Measurements from ENCODE around the gene ANXA5.

The ANXA5 gene

DNA sequence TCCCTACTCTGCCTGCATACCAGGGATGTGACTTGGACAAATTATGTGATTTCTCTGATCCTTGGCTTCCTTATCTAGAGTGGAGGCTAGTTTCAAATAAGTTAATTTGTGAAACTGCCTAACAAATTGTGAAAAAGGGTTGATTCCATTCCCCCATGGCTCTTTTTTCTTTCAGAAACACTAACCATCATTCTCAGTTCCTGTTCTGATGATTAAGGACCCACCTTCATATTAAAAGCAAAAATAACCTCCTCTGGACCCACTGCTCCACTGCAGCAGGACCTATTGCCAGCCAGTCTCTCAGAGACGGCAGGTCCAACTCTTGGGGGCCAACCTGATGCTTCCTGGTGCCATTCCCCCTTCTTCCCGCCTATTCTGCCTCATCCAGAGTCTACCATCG lies 4.5 kb upstream of the ANXA5 start:
- TF ChIP-seq ZNF274 (IDR thresholded peaks at IDR 0.05; ENCODE audit: low read depth, low read length), result no peak
- H3K4me3 ChIP-seq (ENCODE audit: low read length), result no peak overlapping the region

DNA sequence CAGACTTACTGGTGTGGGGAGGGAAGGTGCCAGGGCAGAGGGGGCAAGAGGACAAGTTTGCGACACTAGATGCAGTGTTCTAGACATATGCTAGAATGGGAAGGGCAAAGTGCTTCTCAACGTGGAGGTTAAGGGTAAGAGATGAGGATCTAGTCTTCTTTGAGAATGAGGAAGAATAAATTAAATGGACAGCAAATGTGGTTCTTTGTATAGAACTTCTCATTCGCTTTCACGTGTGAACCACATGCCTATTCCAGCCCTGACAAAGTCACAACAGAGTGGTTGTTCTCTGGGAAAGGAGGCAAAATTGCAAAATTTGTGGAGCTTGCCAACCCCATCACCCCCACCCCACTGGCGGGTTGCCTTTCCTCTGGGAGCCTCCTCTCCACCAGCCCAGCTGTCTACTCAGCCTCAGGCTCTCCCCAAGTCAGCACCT lies 1.5 kb upstream of the ANXA5 start:
- no peak for TF ChIP-seq ZNF274 (IDR thresholded peaks at IDR 0.05; ENCODE audit: low read depth, low read length)
- no peak overlapping the region for H3K4me3 ChIP-seq (ENCODE audit: low read length)

GRCh38 chr4:121697564-121697963 lies 784 bp upstream of the ANXA5 start:
- no peak for TF ChIP-seq ZNF274 (IDR thresholded peaks at IDR 0.05; ENCODE audit: low read depth, low read length)
- peak overlapping the region; percentile 83 for H3K4me3 ChIP-seq (ENCODE audit: low read length)

DNA sequence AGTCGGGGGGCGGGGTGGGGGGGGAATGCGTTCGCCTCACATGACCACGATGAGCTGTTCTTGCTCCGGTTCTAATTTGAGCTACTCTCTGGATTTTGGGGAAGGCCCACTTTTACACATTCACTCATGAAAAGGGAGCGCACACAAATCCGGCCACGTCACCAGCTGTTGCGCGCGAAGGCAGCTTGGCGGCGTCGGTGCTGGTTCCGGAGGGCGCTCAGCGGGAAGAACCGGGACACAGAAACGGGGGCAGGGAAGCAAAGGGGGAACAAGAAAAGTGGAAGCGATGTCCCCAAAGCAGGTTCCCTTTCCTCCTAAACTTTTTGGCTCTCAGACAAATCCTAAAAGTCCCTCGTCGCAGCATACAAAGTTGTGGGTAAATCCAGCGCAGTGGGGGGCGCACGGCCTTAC lies 605 bp downstream of the ANXA5 start:
- H3K4me3 ChIP-seq (ENCODE audit: low read length), result peak overlapping the region; percentile 83
- no peak for TF ChIP-seq ZNF274 (IDR thresholded peaks at IDR 0.05; ENCODE audit: low read depth, low read length)

- TF ChIP-seq ZNF274 (IDR thresholded peaks at IDR 0.05; ENCODE audit: low read depth, low read length), result no peak
Measured at GRCh38 chr4:121693886-121694285, 2.9 kb downstream of the ANXA5 start.

DNA sequence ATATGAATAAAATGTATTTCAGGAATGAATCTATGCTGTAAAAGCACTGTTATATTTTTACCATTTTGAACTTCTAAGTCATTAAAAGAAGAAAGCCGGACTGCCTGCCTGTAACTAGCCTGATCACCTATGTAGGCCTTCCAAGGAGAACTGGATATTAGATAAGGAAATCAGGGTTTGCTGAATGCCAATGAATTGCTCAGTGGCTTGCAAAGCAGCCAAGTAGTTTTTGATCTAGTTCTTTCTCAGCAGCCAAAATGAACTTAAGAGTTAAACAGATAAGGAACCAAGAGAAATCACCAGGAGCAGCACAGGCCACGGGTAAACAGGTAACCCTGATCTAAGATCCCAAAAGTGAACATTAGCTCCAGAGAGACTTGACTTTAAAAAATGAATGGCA lies 3.3 kb downstream of the ANXA5 start:
- TF ChIP-seq ZNF274 (IDR thresholded peaks at IDR 0.05; ENCODE audit: low read depth, low read length), result no peak
- H3K4me3 ChIP-seq (ENCODE audit: low read length), result no peak overlapping the region

More at GRCh38 chr4:121693886-121694285, 2.9 kb downstream of the ANXA5 start:
- no peak overlapping the region for H3K4me3 ChIP-seq (ENCODE audit: low read length)

DNA sequence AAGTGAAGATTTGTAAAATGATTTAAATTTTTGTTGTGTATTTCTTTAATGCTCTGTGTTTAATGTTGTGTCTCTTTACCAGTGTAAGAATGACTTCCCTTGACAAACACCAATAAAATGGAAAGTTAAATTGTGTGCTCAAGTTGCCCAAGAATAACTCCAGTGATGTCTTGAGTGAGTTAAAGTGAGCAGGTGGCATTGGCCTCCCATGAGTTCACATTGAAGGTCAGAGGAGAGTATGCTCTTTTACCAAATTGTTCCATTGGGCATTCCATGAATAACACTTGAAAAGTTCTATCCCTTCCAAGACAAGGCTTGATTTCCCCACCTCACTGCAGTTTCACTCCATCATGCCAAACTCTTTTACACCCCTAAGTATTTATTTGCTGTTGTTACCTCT lies 4.5 kb downstream of the ANXA5 start:
- no peak overlapping the region for H3K4me3 ChIP-seq (ENCODE audit: low read length)
- no peak for TF ChIP-seq ZNF274 (IDR thresholded peaks at IDR 0.05; ENCODE audit: low read depth, low read length)

DNA sequence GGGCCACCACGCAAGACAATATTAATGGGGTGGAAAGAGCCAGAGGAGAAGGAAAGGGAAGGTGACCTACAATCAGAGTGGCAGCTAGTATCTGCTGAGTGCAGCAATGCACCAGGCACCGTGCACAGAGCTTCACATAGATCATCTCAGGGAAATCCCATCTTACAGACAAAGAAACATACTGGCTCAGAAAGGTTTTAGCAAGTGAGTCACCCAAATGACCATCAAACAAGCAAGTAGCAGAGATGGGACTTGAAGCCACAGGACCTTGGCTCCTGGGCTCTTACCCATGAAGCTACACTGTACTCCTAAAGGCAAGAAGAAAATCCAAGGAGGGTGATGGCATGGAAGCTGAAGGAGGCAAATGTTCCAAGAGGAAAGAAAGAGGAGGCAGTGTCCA lies 6.8 kb downstream of the ANXA5 start:
- no peak for TF ChIP-seq ZNF274 (IDR thresholded peaks at IDR 0.05; ENCODE audit: low read depth, low read length)
- H3K4me3 ChIP-seq (ENCODE audit: low read length), result no peak overlapping the region

GRCh38 chr4:121688701-121689100 lies 8.1 kb downstream of the ANXA5 start:
- no peak for TF ChIP-seq ZNF274 (IDR thresholded peaks at IDR 0.05; ENCODE audit: low read depth, low read length)
- no peak overlapping the region for H3K4me3 ChIP-seq (ENCODE audit: low read length)

GRCh38 chr4:121688261-121688660 lies 8.5 kb downstream of the ANXA5 start:
- no peak for TF ChIP-seq ZNF274 (IDR thresholded peaks at IDR 0.05; ENCODE audit: low read depth, low read length)
- no peak overlapping the region for H3K4me3 ChIP-seq (ENCODE audit: low read length)

DNA sequence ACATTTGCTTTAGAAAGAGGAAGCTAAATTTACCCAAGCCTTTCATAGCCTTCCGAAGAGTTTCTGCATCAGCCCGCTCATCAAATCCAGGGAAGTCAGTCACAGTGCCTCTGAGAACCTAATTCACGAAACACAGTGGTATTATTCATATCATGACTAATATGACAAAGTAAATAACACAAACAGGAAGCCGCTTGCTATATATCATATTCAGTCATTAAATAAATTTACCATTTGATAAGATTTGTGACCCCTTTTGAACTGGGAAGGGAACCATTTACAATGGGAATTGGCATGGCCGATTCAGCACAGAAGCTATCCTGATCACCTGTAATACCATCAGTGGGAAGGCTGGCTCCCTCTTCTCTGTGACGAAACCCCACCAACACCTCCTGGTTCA lies 10.5 kb downstream of the ANXA5 start:
- no peak for TF ChIP-seq ZNF274 (IDR thresholded peaks at IDR 0.05; ENCODE audit: low read depth, low read length)
- no peak overlapping the region for H3K4me3 ChIP-seq (ENCODE audit: low read length)

DNA sequence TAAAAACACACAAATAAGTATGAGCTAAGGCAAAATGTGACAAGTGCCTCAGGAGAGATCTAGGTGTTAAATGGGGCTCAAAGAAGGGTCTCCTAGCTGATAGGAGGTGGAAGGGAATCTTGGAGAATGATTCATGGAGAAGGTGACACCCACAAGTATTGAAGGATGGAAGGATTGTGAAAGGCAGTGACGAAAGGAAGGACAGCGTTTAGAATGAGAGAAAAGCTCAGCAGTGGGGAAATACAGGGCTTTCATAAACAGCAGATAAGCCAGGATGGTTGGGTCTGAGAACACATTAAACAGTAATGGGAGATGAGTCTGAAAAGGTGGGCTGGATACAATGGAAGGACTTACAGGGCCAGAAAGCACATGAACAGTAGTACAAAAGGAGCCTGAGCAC lies 11.5 kb downstream of the ANXA5 start:
- no peak overlapping the region for H3K4me3 ChIP-seq (ENCODE audit: low read length)
- TF ChIP-seq ZNF274 (IDR thresholded peaks at IDR 0.05; ENCODE audit: low read depth, low read length), result no peak

- no peak overlapping the region for H3K4me3 ChIP-seq (ENCODE audit: low read length)
- no peak for TF ChIP-seq ZNF274 (IDR thresholded peaks at IDR 0.05; ENCODE audit: low read depth, low read length)
Measured at GRCh38 chr4:121684561-121684960, 12.2 kb downstream of the ANXA5 start.

DNA sequence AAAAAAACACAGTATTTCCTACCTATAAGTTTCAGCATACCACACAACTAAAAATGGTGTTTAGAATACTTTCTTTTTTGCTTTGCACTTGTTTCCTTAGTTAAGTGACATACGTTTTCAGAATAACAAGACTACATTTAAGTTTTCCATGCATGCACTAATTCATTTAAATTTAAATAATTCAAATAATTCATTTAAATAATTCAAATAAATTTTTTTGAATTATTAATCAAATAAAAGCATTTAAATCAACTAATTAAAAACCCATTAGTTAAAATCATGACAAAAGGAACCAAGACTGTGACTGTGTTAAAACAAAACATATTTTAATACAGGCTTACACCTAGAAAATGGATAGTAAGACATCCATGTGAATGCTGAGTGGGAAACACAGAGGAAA lies 12.8 kb downstream of the ANXA5 start:
- TF ChIP-seq ZNF274 (IDR thresholded peaks at IDR 0.05; ENCODE audit: low read depth, low read length), result no peak

DNA sequence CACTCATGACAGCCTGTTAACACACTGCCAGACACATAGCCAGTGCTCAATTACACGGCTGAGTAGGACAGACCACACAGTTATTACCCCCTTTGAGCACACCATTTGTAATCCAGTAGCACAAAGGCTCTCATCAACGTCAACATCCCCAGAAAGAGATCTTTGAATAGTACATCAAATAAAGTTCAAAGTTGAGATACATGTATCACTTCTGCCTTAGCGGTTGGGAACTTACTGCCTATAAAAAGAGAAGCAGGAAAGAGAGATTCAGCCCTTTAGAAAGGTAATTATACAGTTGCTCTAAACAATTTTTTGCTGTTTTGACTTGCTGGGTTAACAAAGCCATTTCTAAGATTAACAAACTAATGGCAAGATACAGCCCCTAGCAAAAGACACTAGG lies 16.2 kb downstream of the ANXA5 start:
- TF ChIP-seq ZNF274 (IDR thresholded peaks at IDR 0.05; ENCODE audit: low read depth, low read length), result no peak
- H3K4me3 ChIP-seq (ENCODE audit: low read length), result no peak overlapping the region

More for the DNA sequence above, 12.8 kb downstream of the ANXA5 start:
- H3K4me3 ChIP-seq (ENCODE audit: low read length), result no peak overlapping the region

- no peak for TF ChIP-seq ZNF274 (IDR thresholded peaks at IDR 0.05; ENCODE audit: low read depth, low read length)
- no peak overlapping the region for H3K4me3 ChIP-seq (ENCODE audit: low read length)
Measured at GRCh38 chr4:121679951-121680350, 16.8 kb downstream of the ANXA5 start.
